Central memory CD4-positive, alpha-beta T cell (primary cell): Measurements from ENCODE around the gene HES5.
"Not testable (repeated sequence)": the region's sequence is repeated elsewhere in the genome, so short reads cannot be mapped to it uniquely, and the experiment has no call there.

ENCODE experiments used
- DNase-seq: peaks from one replicate; pipeline ENCODE4 v3.0.0; 2022

The HES5 gene

GRCh38 chr1:2560299-2561073 is 30.4 kb upstream of the HES5 start:
- DNase-seq: no peak

GRCh38 chr1:2559509-2560298 is 29.6 kb upstream of the HES5 start:
- no peak for DNase-seq

- DNase-seq: no peak
These were observed 28.8 kb upstream of the HES5 start for GRCh38 chr1:2558861-2559260.

GRCh38 chr1:2558420-2558819 is 28.4 kb upstream of the HES5 start:
- no peak for DNase-seq

GRCh38 chr1:2557482-2558400 is 27.7 kb upstream of the HES5 start:
- no peak for DNase-seq

- DNase-seq: no peak
These were observed 26.8 kb upstream of the HES5 start for GRCh38 chr1:2556678-2557481.

GRCh38 chr1:2556277-2556677 is 26.2 kb upstream of the HES5 start, which contains the start of gene TNFRSF14:
Gene TNFRSF14 (plus strand): TSS chr1:2556371. CDS start chr1:2556665, 294 bp downstream.
- DNase-seq: peak; percentile 79

- peak; percentile 65 for DNase-seq
These were observed 25.7 kb upstream of the HES5 start for GRCh38 chr1:2555634-2556276.

GRCh38 chr1:2554621-2555387 is 24.7 kb upstream of the HES5 start:
- peak; percentile 44 for DNase-seq

- DNase-seq: no peak
These were observed 24.0 kb upstream of the HES5 start for GRCh38 chr1:2553871-2554620.

- DNase-seq: not testable (repeated sequence)
These were observed 23.0 kb upstream of the HES5 start for GRCh38 chr1:2553076-2553475.

GRCh38 chr1:2552189-2552588 is 22.1 kb upstream of the HES5 start:
- DNase-seq: no peak

- DNase-seq: not testable (repeated sequence)
These were observed 21.5 kb upstream of the HES5 start for GRCh38 chr1:2551544-2551943.

GRCh38 chr1:2550309-2550861 is 20.3 kb upstream of the HES5 start:
- not testable (repeated sequence) for DNase-seq

- DNase-seq: not testable (repeated sequence)
These were observed 19.4 kb upstream of the HES5 start for GRCh38 chr1:2549367-2550029.

GRCh38 chr1:2548068-2548589 is 18.1 kb upstream of the HES5 start:
- DNase-seq: peak; percentile 74

GRCh38 chr1:2547210-2548067 is 17.4 kb upstream of the HES5 start:
- DNase-seq: peak; percentile 43
